ENCODE measurements around the gene FANCL. TPM values are rescaled to one million over a fixed set of nuclear protein-coding genes. Genes with fewer than 3 reads are reported as not detected.
"Not testable (repeated sequence)": the region's sequence is repeated elsewhere in the genome, so short reads cannot be mapped to it uniquely, and the experiment has no call there.

FANCL gene
- total RNA-seq, 2 experiments from 2014 or later: 16.6 to 19.7 TPM

- H3K4me3 Mint-ChIP-seq: no peak overlapping the region
- ChIA-PET CTCF (no interaction called here), POLR2A (no interaction called here)
- no peak for DNase-seq
- no peak overlapping the region for H3K27ac Mint-ChIP-seq
- no peaks in the 10 kb centered on the region for H3K27me3 Mint-ChIP-seq
- H3K9me3 Mint-ChIP-seq (ENCODE audit: low read depth): no peaks in the 10 kb centered on the region
- intact Hi-C loops (cut with DNase I, micrococcal nuclease): no loop called here
- H3K4me1 Mint-ChIP-seq: no peaks in the 10 kb centered on the region
- no peak for ATAC-seq
- no peaks in the 10 kb centered on the region for H3K36me3 Mint-ChIP-seq (ENCODE audit: low read depth)
These were observed 36.7 kb downstream of the FANCL start for GRCh38 chr2:58204195-58204959.

DNA sequence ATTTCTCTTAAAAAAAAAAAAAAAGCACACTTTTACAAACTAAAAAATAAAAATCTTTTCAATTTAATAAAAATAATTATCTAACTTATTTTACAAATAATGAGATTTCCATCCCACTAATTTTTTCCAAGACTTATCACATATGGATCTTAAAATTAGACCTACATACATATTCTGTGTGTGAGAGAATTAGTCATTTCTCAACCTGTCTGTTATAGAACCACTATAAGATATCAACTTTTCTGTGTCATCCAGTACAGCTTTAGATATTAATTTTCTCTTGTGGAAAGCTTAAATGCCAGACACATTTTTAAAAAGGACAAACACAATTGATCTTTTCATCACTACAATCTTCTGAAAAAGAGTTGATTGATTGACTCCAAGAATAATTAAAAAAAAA lies 38.1 kb downstream of the FANCL start:
- no peak overlapping the region for H3K27ac Mint-ChIP-seq
- CTCF ChIA-PET: no interaction called here
- no peaks in the 10 kb centered on the region for H3K36me3 Mint-ChIP-seq (ENCODE audit: low read depth)
- no peaks in the 10 kb centered on the region for H3K9me3 Mint-ChIP-seq (ENCODE audit: low read depth)
- POLR2A ChIA-PET: no interaction called here
- DNase-seq: no peak
- no peaks in the 10 kb centered on the region for H3K27me3 Mint-ChIP-seq
- H3K4me3 Mint-ChIP-seq: no peak overlapping the region
- intact Hi-C loops (cut with DNase I, micrococcal nuclease): no loop called here
- no peaks in the 10 kb centered on the region for H3K4me1 Mint-ChIP-seq
- no peak for ATAC-seq

DNA sequence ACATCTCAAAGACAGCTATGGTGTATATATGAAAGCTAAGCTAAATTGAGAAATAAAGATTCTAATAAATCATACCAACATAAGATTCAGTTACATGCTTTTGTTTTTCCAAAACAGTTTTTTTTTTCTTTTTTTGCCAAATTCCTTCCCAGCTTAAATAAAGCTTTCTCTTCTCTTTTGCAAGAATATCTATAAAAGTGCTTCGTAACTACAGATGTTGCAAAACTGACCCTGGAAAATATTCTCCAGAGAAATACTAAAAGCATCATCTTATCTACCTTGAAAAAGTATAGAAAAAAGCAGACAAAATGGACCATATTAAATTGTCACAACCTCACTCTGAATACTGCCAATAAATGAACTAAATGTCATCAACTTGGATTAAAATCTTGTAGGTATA lies 38.7 kb downstream of the FANCL start:
- DNase-seq: no peak
- no peaks in the 10 kb centered on the region for H3K27me3 Mint-ChIP-seq

DNA sequence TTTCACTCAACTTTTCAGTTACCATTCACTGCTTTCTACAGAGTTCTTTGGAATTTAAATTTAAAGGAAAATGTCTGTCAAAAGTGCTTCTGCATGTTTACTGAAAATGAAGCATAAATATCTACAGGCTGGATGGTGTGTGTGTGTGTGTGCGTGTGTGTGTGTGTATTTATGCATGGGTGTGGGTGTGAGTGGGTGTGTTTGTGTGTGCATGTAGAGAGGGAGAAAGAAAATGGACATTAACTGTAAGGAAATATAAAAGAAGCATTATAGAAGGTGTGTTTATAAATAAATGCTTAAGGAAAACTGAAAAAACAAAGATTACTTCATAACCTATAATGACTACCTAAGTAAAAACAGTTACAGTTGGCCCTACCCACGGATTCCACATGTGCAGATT lies 43.2 kb downstream of the FANCL start:
- Mint-ChIP-seq H3K4me3 (no peak overlapping the region), H3K27ac (no peak overlapping the region), H3K4me1 (no peaks in the 10 kb centered on the region), H3K9me3 (ENCODE audit: low read depth) (no peaks in the 10 kb centered on the region), H3K27me3 (no peaks in the 10 kb centered on the region), H3K36me3 (ENCODE audit: low read depth) (peaks cover 5% of the 10 kb centered on the region)
- POLR2A ChIA-PET: no interaction called here
- ATAC-seq (no peak), DNase-seq (no peak)
- intact Hi-C loops (cut with DNase I, micrococcal nuclease): no loop called here
- CTCF ChIA-PET: no interaction called here

More for the DNA sequence above, 38.7 kb downstream of the FANCL start:
- Mint-ChIP-seq H3K36me3 (ENCODE audit: low read depth) (peaks cover 4% of the 10 kb centered on the region), H3K4me3 (no peak overlapping the region), H3K4me1 (no peaks in the 10 kb centered on the region), H3K9me3 (ENCODE audit: low read depth) (no peaks in the 10 kb centered on the region), H3K27ac (no peak overlapping the region)
- POLR2A ChIA-PET: interaction anchor here (0.6 kb wide), 1 partner anchor 149 kb away, joined by 5 read pairs; no protein-coding TSS in a partner anchor
- CTCF ChIA-PET: no interaction called here
- intact Hi-C loops (cut with DNase I, micrococcal nuclease): no loop called here
- ATAC-seq: no peak

GRCh38 chr2:58195662-58196061 lies 45.5 kb downstream of the FANCL start:
- CTCF ChIA-PET: no interaction called here
- intact Hi-C loops (cut with DNase I, micrococcal nuclease): no loop called here
- ATAC-seq: no peak
- Mint-ChIP-seq H3K4me3 (no peak overlapping the region), H3K9me3 (ENCODE audit: low read depth) (no peaks in the 10 kb centered on the region), H3K27me3 (no peaks in the 10 kb centered on the region), H3K36me3 (ENCODE audit: low read depth) (peaks cover 5% of the 10 kb centered on the region), H3K27ac (no peak overlapping the region), H3K4me1 (no peaks in the 10 kb centered on the region)
- POLR2A ChIA-PET: no interaction called here
- DNase-seq: no peak

DNA sequence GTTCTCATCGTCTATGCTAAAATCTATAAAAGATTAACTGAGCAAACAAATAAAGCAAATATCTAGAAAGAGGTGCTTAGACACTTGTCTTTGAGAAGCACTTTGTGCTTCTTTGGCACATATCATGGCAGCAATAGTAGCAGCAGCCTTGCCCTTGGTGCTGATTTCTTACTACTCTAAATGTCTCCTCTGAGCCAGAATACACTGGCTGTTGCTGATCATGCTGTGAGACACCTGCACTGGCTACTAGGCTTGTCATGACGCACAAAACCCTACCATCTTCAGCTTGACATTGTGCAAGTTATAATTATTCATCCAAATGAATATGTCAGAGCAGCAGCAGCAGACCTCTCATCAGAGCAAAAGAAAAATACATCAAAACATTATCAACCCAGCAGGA lies 46.7 kb downstream of the FANCL start:
- ATAC-seq (no peak), DNase-seq (no peak)
- no peaks in the 10 kb centered on the region for H3K27me3 Mint-ChIP-seq
- H3K27ac Mint-ChIP-seq: no peak overlapping the region
- POLR2A ChIA-PET: no interaction called here
- peaks cover 5% of the 10 kb centered on the region for H3K36me3 Mint-ChIP-seq (ENCODE audit: low read depth)
- no peak overlapping the region for H3K4me3 Mint-ChIP-seq
- no peaks in the 10 kb centered on the region for H3K9me3 Mint-ChIP-seq (ENCODE audit: low read depth)
- CTCF ChIA-PET: no interaction called here
- intact Hi-C loops (cut with DNase I, micrococcal nuclease): no loop called here
- no peaks in the 10 kb centered on the region for H3K4me1 Mint-ChIP-seq

GRCh38 chr2:58187022-58187421 lies 54.1 kb downstream of the FANCL start:
- POLR2A ChIA-PET; H3K4me3 Mint-ChIP-seq; intact Hi-C loops (cut with DNase I, micrococcal nuclease); H3K27ac Mint-ChIP-seq; H3K4me1 Mint-ChIP-seq; DNase-seq; H3K9me3 Mint-ChIP-seq (ENCODE audit: low read depth); H3K27me3 Mint-ChIP-seq; ATAC-seq; H3K36me3 Mint-ChIP-seq (ENCODE audit: low read depth): not testable (repeated sequence)
- CTCF ChIA-PET: interaction anchor here (0.6 kb wide), 1 partner anchor 1370 kb away, joined by 3 read pairs; no protein-coding TSS in a partner anchor

- POLR2A ChIA-PET: no interaction called here
- intact Hi-C loops (cut with DNase I, micrococcal nuclease): no loop called here
- no peaks in the 10 kb centered on the region for H3K9me3 Mint-ChIP-seq (ENCODE audit: low read depth)
These were observed 54.6 kb downstream of the FANCL start for GRCh38 chr2:58186501-58186900.

GRCh38 chr2:58182527-58182926 lies 58.6 kb downstream of the FANCL start:
- intact Hi-C loops (cut with DNase I, micrococcal nuclease): no loop called here
- no peak overlapping the region for H3K27ac Mint-ChIP-seq
- DNase-seq (no peak), ATAC-seq (no peak)
- no peaks in the 10 kb centered on the region for H3K27me3 Mint-ChIP-seq
- peaks cover 5% of the 10 kb centered on the region for H3K9me3 Mint-ChIP-seq (ENCODE audit: low read depth)
- peaks cover 12% of the 10 kb centered on the region for H3K36me3 Mint-ChIP-seq (ENCODE audit: low read depth)
- no peak overlapping the region for H3K4me3 Mint-ChIP-seq
- no peaks in the 10 kb centered on the region for H3K4me1 Mint-ChIP-seq
- CTCF ChIA-PET: interaction anchor here (0.7 kb wide), 1 partner anchor 238 kb away, joined by 3 read pairs; no protein-coding TSS in a partner anchor
- POLR2A ChIA-PET: no interaction called here

More at GRCh38 chr2:58186501-58186900, 54.6 kb downstream of the FANCL start:
- Mint-ChIP-seq H3K4me3 (no peak overlapping the region), H3K36me3 (ENCODE audit: low read depth) (peaks cover 2% of the 10 kb centered on the region), H3K27ac (no peak overlapping the region), H3K27me3 (no peaks in the 10 kb centered on the region), H3K4me1 (no peaks in the 10 kb centered on the region)
- DNase-seq: no peak
- CTCF ChIA-PET: interaction anchor here (0.6 kb wide), 1 partner anchor 1369 kb away, joined by 3 read pairs; no protein-coding TSS in a partner anchor
- no peak for ATAC-seq

DNA sequence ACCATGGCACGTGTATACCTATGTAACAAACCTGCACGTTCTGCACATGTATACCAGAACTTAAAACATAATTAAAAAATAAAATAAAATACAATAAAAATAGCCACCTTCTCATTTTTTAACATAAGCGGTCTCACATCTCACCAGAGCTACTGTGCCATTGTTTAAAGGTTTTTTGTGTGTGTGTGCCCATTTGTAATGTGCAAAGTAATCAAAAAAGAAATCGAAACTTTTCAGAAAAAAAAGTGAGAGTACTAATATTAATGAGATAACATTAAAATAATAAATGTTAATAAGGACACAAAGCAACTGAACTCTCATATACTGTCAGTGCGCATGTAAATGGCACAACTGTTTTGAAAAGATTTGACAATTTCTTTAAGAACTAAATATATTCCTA lies 60.5 kb downstream of the FANCL start:
- Mint-ChIP-seq H3K4me1 (no peaks in the 10 kb centered on the region), H3K9me3 (ENCODE audit: low read depth) (peaks cover 5% of the 10 kb centered on the region), H3K27me3 (no peaks in the 10 kb centered on the region), H3K27ac (no peak overlapping the region), H3K36me3 (ENCODE audit: low read depth) (peaks cover 10% of the 10 kb centered on the region), H3K4me3 (no peak overlapping the region)
- POLR2A ChIA-PET: no interaction called here
- CTCF ChIA-PET: no interaction called here
- DNase-seq (no peak), ATAC-seq (no peak)
- intact Hi-C loops (cut with DNase I, micrococcal nuclease): no loop called here

GRCh38 chr2:58180175-58180574 lies 61.0 kb downstream of the FANCL start:
- H3K4me1 Mint-ChIP-seq, CTCF ChIA-PET: not testable (repeated sequence)

DNA sequence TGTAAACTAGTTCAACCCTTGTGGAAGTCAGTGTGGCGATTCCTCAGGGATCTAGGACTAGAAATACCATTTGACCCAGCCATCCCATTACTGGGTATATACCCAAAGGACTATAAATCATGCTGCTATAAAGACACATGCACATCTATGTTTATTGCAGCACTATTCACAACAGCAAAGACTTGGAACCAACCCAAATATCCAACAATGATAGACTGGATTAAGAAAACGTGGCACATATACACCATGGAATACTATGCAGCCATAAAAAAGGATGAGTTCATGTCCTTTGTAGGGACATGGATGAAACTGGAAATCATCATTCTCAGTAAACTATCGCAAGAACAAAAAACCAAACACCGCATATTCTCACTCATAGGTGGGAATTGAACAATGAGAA lies 63.9 kb downstream of the FANCL start:
- intact Hi-C loops (cut with DNase I, micrococcal nuclease); POLR2A ChIA-PET: not testable (repeated sequence)
- peaks cover 25% of the 10 kb centered on the region for H3K36me3 Mint-ChIP-seq (ENCODE audit: low read depth)

More at GRCh38 chr2:58180175-58180574, 61.0 kb downstream of the FANCL start:
- POLR2A ChIA-PET; H3K9me3 Mint-ChIP-seq (ENCODE audit: low read depth); H3K4me3 Mint-ChIP-seq; H3K27me3 Mint-ChIP-seq; H3K27ac Mint-ChIP-seq; ATAC-seq; intact Hi-C loops (cut with DNase I, micrococcal nuclease); DNase-seq: not testable (repeated sequence)
- H3K36me3 Mint-ChIP-seq (ENCODE audit: low read depth): peaks cover 10% of the 10 kb centered on the region

More for the DNA sequence above, 63.9 kb downstream of the FANCL start:
- H3K4me3 Mint-ChIP-seq, H3K27me3 Mint-ChIP-seq, DNase-seq, ATAC-seq, H3K4me1 Mint-ChIP-seq, H3K27ac Mint-ChIP-seq, CTCF ChIA-PET: not testable (repeated sequence)
- H3K9me3 Mint-ChIP-seq (ENCODE audit: low read depth): peaks cover 11% of the 10 kb centered on the region
